Ureter (tissue), 1 donor: ENCODE results near the gene DNAH10. TPM values are rescaled to one million over a fixed set of nuclear protein-coding genes. Genes with fewer than 3 reads are reported as not detected.

Experiments
- DNase-seq: peaks from one replicate; pipeline ENCODE4 v3.0.0-alpha.2; 2020; ENCODE audit warnings: low spot score
- total RNA-seq: library from RNA; stranded (reverse); gene quantifications from one replicate; pipeline ENCODE4 v1.2.4, GENCODE V29; 2023
- donor health status: DM: yes; HTN: yes; CAD: no.

DNAH10 gene
- total RNA-seq, 1 donor from 2014 or later, result 0.60 TPM

DNA sequence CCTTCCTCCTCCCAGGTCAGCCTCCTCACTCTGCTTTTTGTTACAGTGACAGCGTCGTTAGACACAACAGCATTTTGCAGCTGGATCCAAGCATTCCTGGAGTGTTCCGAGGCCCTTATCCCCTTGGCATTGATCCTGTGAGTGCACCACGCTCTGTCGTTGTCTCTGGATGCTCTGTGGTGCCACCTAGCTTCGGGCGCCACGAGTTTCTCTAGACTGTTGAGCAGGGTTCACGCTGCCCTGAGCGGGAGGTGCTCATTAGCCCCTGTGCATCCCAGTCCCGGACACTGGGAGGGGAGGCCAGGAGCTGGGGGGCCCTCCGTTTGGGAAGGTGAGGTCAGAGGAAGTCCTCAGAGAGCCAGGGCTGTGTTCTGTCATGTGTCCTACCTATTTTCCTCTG, 17.3 kb upstream of the DNAH10 start:
- no peak for DNase-seq

DNA sequence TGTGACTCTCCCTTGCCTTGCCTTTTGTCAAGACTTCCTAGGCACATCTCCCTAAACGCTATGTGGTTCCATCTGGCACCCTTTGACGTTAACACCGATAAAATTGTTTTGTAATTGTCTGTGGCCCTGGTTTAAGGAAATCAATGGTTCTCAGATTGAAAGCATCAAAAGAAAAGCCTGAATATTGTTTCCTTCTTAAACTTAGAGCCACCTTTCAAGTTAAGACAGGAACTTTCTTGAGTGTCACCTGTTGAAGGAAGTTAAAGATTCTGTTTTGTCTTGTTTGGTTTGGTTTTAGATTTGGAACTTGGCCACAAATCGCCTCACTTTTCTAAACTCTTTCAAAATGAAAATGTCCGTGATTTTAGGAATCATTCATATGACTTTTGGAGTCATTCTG, 14.8 kb upstream of the DNAH10 start:
- DNase-seq, result no peak

- no peak for DNase-seq
These were observed 13.9 kb upstream of the DNAH10 start for GRCh38 chr12:123748161-123748560.

DNA sequence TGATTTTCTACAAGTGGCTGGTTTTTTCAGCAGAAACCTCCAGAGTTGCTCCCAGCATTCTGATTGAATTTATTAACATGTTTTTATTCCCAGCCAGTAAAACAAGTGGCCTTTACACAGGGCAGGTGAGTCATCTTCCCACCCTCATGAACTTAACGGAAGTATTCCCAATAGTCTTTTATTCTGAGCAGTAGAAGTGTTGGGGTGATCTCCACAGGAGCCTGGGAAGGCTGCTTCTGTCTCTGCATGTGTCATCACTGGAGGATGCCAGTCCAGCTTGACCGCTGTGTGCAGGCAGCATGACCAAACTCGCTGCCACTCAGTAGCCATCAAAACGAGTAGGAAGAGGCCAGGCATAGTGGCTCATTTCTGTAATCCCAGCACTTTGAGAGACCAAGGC, 13.4 kb upstream of the DNAH10 start:
- DNase-seq, result no peak

DNA sequence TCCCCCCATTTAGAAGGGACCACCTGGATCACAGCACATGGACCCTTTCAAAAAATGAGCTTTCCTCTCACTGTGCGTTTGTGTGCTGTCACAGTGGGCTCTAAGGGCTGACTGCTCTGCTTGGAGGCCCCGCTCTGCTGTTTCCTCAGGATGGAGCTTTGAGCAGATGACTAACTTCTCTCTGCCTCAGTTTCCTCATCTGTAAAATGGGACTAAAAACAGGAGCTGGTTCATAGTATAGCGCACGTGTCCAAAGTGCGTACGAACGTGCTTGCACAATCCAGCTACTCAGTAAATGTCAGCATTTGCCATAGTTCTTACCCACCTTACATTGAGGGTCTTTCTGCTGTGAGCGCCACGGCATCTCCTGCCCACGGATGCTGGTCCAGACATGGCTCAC, 12.7 kb upstream of the DNAH10 start:
- no peak for DNase-seq

GRCh38 chr12:123750159-123750656, 11.9 kb upstream of the DNAH10 start:
- DNase-seq, result no peak

GRCh38 chr12:123752046-123752445, 10.1 kb upstream of the DNAH10 start:
- DNase-seq, result no peak

DNA sequence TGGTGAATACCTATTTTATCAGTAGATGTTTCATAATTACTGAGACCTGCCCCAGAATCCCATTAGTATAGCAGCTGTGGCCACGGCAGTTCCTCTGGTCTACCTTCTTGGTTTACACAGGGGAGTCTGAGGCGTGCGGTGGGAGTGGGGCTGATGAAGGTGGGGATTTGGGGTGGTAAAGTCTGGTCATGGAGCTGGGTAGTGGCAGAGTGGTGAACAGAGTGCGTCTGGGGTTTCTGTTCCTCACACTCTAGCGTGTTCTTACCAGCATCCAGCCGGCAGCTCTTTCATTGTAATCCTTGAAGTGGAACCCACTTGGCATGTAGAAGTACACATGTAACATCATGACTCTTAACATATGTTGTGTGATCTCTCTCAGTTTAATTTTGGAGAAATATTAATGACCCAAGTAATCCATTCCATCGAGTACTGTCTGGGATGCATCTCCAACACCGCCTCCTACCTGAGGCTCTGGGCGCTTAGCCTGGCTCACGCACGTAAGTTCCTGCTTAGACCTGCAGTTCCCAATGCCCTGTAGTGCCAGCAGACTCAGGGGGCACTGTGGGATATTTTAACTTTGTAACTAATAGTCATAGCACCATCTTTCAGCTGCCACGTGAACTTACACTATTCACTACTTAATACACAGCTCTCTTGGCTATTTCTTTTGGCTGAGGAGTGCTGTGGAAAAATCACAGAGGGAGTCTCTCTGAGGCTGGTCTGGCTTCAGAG, 7.9 kb upstream of the DNAH10 start:
- DNase-seq, result no peak

- DNase-seq, result no peak
These were observed 4.5 kb upstream of the DNAH10 start for GRCh38 chr12:123757561-123757960.

GRCh38 chr12:123760267-123760938, 1.7 kb upstream of the DNAH10 start:
- DNase-seq, result no peak

DNA sequence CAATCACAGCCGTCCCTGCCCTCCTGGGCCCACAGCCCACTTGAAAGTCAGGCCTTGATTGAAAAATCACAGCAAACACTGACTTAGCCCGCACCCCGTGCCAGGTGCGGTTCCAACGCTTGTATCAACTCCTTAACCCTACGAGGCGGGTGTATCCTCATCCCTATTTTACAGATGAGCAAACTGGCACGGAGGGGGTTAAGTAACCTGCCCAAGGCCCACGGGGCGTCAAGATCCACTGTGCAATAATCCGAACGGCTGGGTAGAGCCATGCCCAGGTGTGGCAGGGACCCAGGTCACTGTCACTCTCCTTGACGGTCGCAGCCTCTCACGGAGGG, 583 bp downstream of the DNAH10 start:
- DNase-seq, result no peak

DNA sequence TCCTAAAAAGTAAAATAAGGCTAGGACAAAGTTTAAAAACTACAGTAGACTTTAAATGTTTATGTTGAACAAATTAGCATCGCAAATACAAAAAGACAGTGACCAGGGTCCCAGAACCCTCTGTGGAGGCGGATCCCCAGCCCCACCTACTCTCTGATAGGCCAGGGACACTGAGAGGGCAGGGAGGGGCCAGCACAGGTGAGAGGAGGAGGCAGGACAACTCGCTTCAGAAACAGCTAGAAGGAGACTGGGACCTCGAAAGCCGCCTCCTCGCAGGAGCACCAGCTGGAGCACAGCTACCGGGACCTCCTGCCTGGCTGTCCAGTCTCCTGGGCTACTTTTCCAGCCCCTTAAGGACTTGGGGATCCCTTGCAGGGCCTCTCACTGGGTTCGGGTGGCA, 992 bp downstream of the DNAH10 start:
- no peak for DNase-seq

- no peak for DNase-seq
These were observed 2.0 kb downstream of the DNAH10 start for GRCh38 chr12:123764109-123764508.

DNA sequence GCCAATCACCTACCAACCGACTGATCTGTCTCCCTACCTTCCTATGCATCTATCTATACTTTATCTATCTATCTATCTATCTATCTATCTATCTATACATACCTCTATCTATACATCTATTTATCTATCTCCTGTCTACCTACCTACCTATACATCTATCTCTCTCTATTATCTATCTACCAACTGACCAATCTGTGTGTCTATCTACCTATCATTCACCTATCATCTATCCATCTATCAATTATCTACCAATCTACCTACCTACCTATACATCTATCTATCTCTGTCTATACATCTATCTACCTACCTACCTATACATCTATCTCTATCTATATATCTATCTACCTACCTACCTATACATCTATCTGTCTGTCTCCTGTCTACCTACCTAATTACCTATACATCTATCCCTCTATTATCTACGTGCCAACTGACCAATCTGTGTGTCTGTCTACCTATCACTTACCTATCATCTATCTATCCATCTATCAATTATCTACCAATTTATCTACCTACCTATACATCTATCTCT, 3.5 kb downstream of the DNAH10 start:
- no peak for DNase-seq

DNA sequence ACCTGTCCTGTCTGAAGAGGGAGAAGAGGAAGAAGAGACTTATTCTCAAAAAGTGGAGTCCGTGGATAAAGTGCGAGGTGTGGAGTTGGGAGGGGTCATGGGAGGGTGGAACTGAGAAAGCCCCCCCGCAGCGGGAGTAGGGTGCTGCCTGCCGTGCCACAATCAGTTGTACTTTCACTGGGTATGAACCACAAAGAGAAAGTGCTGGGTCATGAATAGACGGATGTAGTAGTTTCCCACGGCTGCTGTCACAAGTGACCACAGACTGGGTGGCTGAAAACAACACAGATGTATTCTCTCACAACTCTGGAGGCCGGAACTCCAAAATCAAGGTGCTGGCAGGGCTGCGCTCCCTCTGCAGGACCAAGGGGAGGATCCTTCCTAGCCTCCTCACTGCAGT, 5.5 kb downstream of the DNAH10 start:
- no peak for DNase-seq

DNA sequence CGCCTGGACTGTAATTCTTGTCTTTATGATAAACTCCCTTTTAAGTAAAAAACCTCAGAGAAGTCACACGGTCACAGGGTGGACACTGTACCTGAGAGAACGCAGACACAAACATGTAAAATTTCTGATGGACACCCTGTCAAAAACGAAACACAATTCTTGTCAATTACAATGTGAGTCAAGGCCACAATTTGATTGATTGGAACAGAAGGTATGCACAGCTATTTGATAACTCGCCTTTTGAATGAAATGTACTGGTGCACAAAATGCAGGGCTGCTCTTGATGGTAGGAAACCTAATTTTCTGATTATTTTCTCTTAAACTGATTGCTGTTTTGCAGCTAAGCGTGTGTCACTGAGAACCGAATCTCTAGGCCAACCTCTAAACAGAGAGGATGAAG, 9.2 kb downstream of the DNAH10 start:
- DNase-seq, result no peak

- no peak for DNase-seq
These were observed 10.0 kb downstream of the DNAH10 start for GRCh38 chr12:123772074-123772473.

- no peak for DNase-seq
These were observed 11.3 kb downstream of the DNAH10 start for GRCh38 chr12:123773375-123773774.

GRCh38 chr12:123779551-123779950, 17.4 kb downstream of the DNAH10 start:
- no peak for DNase-seq

DNA sequence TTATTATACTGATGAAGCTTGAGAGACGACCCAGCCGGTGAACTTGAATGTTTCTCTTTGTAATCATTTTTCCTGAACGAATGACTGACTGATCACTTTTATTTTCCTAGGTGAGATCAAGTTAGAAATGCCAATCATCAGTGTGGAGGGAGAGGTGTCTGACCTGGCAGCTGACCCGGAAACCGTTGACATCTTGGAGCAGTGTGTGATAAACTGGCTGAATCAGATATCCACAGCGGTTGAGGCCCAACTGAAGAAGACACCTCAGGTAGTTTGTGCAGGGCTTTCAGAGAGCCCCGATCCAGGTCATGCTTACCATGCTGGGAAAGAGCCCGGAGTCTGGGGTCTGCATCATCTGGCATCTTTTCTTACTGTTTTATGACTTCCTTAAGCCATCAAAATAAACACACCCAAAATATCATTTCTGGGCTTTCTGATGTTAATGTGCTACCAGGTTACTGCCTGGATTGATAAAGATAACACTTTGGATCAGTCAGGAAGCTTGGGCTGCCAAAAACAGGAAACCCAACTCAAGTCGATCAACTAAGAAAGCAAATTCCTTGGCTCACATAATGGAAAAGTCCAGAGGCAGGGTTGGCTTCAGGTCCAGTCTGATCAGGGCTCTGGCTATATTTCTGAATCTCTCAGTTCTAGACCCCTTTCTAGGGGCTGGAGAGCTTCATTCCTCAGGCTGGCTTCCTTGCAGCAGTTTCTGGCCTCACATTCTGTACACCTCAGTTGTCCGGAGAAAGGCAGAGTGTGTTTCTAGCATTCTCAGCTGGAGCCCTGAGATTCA, 21.1 kb downstream of the DNAH10 start:
- no peak for DNase-seq

- DNase-seq, result no peak
These were observed 25.4 kb downstream of the DNAH10 start for GRCh38 chr12:123787466-123787865.

DNA sequence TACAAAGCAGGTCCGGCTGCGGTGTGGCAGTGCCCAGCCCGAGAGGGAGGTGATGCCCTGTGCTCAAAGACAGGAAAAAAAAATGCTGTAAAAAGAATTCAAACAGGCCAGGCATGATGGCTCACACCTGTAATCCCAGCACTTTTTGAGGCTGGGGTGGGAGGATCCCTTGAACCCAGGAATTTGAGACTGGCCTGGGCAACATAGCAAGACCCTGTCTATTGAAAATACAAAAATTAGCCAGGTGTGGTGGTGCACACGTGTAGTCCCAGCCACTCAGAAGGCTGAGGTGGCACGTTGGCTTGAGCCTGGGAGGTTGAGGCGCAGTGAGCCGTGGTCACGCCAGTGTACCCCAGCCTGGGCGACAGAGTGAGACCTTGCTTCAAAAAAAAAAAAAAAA, 26.4 kb downstream of the DNAH10 start:
- DNase-seq, result no peak
